K562 (cell line): ENCODE data around the gene PLPP6. TPM values are rescaled to one million over a fixed set of nuclear protein-coding genes. Genes with fewer than 3 reads are reported as not detected.

ENCODE experiments used
- ARHGAP35 ChIP-seq: fragments of 450-650 bp; IDR thresholded peaks from 2 replicates; pipeline ENCODE4 v1.6.1; 2018; ENCODE audit not compliant: partially characterized antibody
- ELF2 ChIP-seq: fragments of 250-450 bp; sonication (Bioruptor Pico); IDR thresholded peaks from 2 replicates; pipeline ENCODE4 v1.5.0; 2021; ENCODE audit warnings: mild to moderate bottlenecking
- FUS ChIP-seq: fragments of 200-400 bp; formaldehyde crosslinking; optimal IDR thresholded peaks from 2 replicates; pipeline ENCODE3; 2017; ENCODE audit warnings: low read depth, low read length
- HCFC1 ChIP-seq: IDR thresholded peaks from 2 replicates; pipeline ENCODE4 v1.6.1; 2012; ENCODE audit warnings: low read depth, low read length, improper control_type of control experiment
- HNRNPLL ChIP-seq: fragments of 200-400 bp; formaldehyde crosslinking; IDR thresholded peaks from 2 replicates; pipeline ENCODE4 v1.6.1; 2017; ENCODE audit warnings: low read length, low read depth, mild to moderate bottlenecking; ENCODE audit not compliant: poor library complexity, severe bottlenecking
- HSF4 ChIP-seq: fragments of 250-450 bp; sonication (Bioruptor Pico); IDR thresholded peaks from 2 replicates; pipeline ENCODE4 v2.1.2; 2022; ENCODE audit warnings: mild to moderate bottlenecking, moderate library complexity, borderline replicate concordance
- NELFE ChIP-seq: IDR thresholded peaks from 2 replicates; pipeline ENCODE4 v1.6.1; 2011; ENCODE audit warnings: mild to moderate bottlenecking; ENCODE audit not compliant: insufficient read depth, insufficient read length
- PHF21A ChIP-seq: fragments of 450-650 bp; IDR thresholded peaks from 2 replicates; pipeline ENCODE4 v1.6.1; 2017; ENCODE audit warnings: low read depth, borderline replicate concordance
- PTTG1 ChIP-seq: fragments of 450-650 bp; IDR thresholded peaks from 2 replicates; pipeline ENCODE4 v1.6.1; 2016; ENCODE audit warnings: low read depth, mild to moderate bottlenecking, missing genetic modification characterization, missing compliant biosample characterization
- SMAD4 ChIP-seq: fragments of 250-450 bp; sonication (Bioruptor Pico); conservative IDR thresholded peaks from 2 replicates; pipeline ENCODE4 v1.8.0; 2021; ENCODE audit warnings: inconsistent platforms, mild to moderate bottlenecking, moderate library complexity
- SMARCA5 ChIP-seq: fragments of 450-650 bp; IDR thresholded peaks from 2 replicates; pipeline ENCODE4 v1.6.1; 2016
- TEAD2 ChIP-seq: fragments of 450-650 bp; IDR thresholded peaks from 2 replicates; pipeline ENCODE4 v1.6.1; 2016; ENCODE audit warnings: missing genetic modification characterization, control low read depth, missing compliant biosample characterization
- ZFX ChIP-seq: sonication (generic); formaldehyde crosslinking; IDR thresholded peaks from 2 replicates; pipeline ENCODE4 v1.8.0; 2022; ENCODE audit warnings: mild to moderate bottlenecking, missing genetic modification reagents, moderate library complexity
- ZNF507 ChIP-seq: conservative IDR thresholded peaks from 2 replicates; pipeline ENCODE4 v1.6.1; 2017; ENCODE audit warnings: missing genetic modification characterization, missing compliant biosample characterization
- polyA plus RNA-seq, 8 experiments: library from polyadenylated mRNA; depleted of rRNA in 4 of 8; stranded (reverse) in 5 of 8; unstranded in 3 of 8; fragments of >200 nt; fragmentation: Nextera tagmentation in 2 of 8; fragmentation: Illumina TruSeq in 1 of 8; extraction: Ambion mirVana in 2 of 8; extraction: Trizol in 1 of 8; gene quantifications; 2 replicates each; pipeline versions ENCODE4 v1.2.1 to v1.2.3, GENCODE V29; 2011 to 2014; ENCODE audit warnings: inconsistent platforms in 1 of 8, missing spikeins in 1 of 8
- total RNA-seq, 7 experiments: library from RNA; depleted of rRNA in 6 of 7; stranded (reverse); fragments of >200 nt in 6 of 7; fragmentation: Illumina TruSeq in 2 of 7; extraction: Trizol in 2 of 7; gene quantifications; 2 replicates each; pipeline versions ENCODE4 v1.2.1 to v1.2.3, GENCODE V29; 2011 to 2021; ENCODE audit warnings: low replicate concordance in 1 of 7
- TF ChIP-seq, protein P1 (sequence below): fragments of 250-450 bp; sonication (Bioruptor Pico); IDR thresholded peaks from 2 replicates; pipeline ENCODE4 v1.5.0; 2021; ENCODE audit warnings: mild to moderate bottlenecking, moderate library complexity
- TF ChIP-seq, protein P2 (sequence below), 2 experiments: IDR thresholded peaks; 2 replicates each; pipeline ENCODE4 v1.6.1; 2011; ENCODE audit warnings: borderline replicate concordance in 1 of 2, control low read depth in 1 of 2, low read depth in 1 of 2, low read length in 1 of 2, mild to moderate bottlenecking in 1 of 2, mixed read lengths in 1 of 2, moderate library complexity in 1 of 2; ENCODE audit not compliant: insufficient read depth in 1 of 2, insufficient read length in 1 of 2, poor library complexity in 1 of 2, severe bottlenecking in 1 of 2; ENCODE audit errors: extremely low read depth in 1 of 2
- TF ChIP-seq, protein P3 (sequence below), 2 experiments: IDR thresholded peaks; 2 replicates each; pipeline ENCODE4 v1.6.1; 2012; ENCODE audit warnings: improper control_type of control experiment in 2 of 2, low read depth in 2 of 2, low read length in 2 of 2, borderline replicate concordance in 1 of 2

Gene PLPP6
- total and polyA plus RNA-seq, 9 of the 15 experiments (the other 6 are each of a cell fraction or from before 2014, with no cell fraction given): 1.9 to 8.9 (median 5.6) TPM

DNA sequence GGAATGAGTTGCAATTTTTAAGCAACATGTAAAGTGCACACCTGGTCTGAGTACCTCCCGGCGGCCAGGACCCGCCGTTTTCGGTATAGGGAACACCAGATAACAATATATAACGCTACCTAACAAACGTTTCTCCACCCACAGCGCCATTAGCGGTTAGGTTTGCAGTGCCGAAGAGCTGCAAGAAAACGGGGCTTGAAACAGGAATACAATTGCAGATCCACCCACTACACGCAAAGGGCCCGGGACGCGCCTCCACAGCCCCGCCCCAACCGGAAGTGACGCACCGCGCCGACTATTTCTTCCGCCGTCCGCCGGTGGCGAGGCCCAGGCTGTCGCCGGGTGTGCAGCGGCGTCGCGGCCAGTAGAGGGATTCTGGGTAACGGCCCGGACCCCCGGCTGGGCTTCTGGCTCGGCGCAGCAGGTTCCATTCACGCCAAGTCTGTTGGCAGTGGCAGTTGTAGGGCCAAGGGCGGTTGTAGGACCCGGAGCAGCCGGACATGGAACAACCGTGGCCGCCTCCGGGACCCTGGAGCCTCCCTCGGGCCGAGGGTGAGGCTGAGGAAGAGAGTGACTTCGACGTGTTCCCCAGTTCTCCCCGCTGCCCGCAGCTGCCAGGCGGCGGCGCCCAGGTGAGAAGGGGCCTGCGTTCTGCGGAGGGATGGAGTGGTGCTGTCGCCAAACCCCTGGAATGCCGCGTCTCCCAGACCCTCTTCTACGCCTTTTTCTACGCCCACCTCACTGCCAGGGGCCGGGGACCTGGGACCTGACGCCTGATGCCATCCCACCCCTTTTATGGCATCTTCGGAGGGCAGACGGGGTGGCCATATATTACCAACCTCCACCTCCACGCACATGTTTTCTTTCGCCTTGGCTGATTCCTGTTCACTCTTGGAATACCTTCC, 17.4 kb downstream of the PLPP6 start, which contains the start of gene CDC37L1 (continued):
- TF ChIP-seq, protein P1, sequence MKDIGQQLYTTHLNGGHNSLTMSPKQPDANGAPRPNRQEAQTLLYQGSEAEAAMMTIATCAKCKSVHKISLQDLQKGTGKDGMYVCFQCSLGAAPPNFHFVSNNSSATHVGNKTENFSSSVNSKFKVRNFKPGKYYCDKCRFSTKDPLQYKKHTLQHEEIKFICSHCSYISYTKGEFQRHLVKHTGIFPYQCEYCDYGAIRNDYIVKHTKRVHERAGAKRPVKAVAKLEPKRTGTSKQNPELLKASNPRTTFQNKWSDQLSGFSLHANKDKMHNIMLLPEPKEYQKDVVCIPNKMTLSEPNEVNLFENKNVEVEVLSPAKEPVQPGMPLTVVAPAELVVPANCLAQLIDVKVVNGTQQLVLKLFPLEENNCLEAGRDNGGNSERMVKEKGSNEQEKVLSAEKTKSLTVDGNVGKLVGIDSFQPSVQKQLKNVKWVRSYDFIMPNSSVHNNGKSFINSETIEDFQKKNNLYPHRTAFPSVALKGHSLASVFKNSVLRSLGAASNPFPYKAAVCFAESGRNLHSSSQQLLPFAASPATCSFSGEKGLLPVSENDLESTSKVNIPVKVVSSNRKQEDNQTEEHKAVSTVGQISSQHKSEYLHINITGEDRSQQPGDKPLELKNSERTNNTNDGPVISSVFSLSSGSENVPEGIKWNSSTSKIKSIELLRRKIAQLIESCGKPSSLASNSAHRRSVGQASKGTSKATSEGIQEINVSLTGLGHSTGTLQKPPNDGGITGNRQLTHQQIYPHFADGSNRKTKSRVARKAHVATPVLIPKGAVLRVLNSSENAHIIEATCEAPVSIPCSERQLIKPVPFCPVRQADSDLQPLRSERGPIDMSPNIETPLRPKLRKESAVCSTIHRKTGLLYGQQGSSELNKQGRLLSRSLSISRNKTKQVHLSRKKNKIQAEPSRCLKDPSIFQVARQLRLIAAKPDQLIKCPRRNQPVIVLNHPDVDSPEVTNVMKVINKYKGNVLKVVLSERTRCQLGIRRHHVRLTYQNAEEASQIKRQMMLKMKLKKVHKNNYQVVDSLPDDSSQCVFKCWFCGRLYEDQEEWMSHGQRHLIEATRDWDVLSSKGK (CRISPR knock-in tag): no peak
- TF ChIP-seq SMARCA5 (no peak), TEAD2 (tag) (no peak), HNRNPLL (peak; percentile 86), HSF4 (CRISPR knock-in tag) (no peak), SMAD4 (CRISPR knock-in tag) (peak; percentile 66; the same call in 1 of the 2 replicates), ZNF507 (tag) (no peak), ZFX (CRISPR knock-in tag) (peak; percentile 89), FUS (no peak), PTTG1 (tag) (no peak), HCFC1 (peak; percentile 60), ARHGAP35 (no peak), NELFE (no peak), ELF2 (CRISPR knock-in tag) (no peak), PHF21A (no peak)
- TF ChIP-seq, protein P2, sequence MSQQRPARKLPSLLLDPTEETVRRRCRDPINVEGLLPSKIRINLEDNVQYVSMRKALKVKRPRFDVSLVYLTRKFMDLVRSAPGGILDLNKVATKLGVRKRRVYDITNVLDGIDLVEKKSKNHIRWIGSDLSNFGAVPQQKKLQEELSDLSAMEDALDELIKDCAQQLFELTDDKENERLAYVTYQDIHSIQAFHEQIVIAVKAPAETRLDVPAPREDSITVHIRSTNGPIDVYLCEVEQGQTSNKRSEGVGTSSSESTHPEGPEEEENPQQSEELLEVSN (IDR thresholded peaks at IDR 0.05; ENCODE audit: borderline replicate concordance in 1 of 2, extremely low read depth in 1 of 2, insufficient read depth in 1 of 2, insufficient read length in 1 of 2, low read depth in 1 of 2, low read length in 1 of 2, poor library complexity in 1 of 2, severe bottlenecking in 1 of 2): peak; percentile 27 to 56
- TF ChIP-seq, protein P3, sequence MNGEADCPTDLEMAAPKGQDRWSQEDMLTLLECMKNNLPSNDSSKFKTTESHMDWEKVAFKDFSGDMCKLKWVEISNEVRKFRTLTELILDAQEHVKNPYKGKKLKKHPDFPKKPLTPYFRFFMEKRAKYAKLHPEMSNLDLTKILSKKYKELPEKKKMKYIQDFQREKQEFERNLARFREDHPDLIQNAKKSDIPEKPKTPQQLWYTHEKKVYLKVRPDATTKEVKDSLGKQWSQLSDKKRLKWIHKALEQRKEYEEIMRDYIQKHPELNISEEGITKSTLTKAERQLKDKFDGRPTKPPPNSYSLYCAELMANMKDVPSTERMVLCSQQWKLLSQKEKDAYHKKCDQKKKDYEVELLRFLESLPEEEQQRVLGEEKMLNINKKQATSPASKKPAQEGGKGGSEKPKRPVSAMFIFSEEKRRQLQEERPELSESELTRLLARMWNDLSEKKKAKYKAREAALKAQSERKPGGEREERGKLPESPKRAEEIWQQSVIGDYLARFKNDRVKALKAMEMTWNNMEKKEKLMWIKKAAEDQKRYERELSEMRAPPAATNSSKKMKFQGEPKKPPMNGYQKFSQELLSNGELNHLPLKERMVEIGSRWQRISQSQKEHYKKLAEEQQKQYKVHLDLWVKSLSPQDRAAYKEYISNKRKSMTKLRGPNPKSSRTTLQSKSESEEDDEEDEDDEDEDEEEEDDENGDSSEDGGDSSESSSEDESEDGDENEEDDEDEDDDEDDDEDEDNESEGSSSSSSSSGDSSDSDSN (IDR thresholded peaks at IDR 0.05; ENCODE audit: borderline replicate concordance in 1 of 2, low read depth in 2 of 2, low read length in 2 of 2): peak in 1 of 2 experiments; percentile 64; a peak in 1 of 4 replicates
